Endothelial cell of umbilical vein (primary cell): ENCODE data around the gene BRAP.

Experiments
- CTCF ChIP-seq, 2 donors: IDR thresholded peaks; 1 replicate in 1 of 2; 2 replicates in 1 of 2; pipeline ENCODE4 v1.5.1; 2011; ENCODE audit warnings: low read length in 2 of 2, mild to moderate bottlenecking in 2 of 2, moderate library complexity in 2 of 2, control low read depth in 1 of 2, inconsistent platforms in 1 of 2, low read depth in 1 of 2; ENCODE audit not compliant: insufficient read depth in 1 of 2; ENCODE audit errors: extremely low read depth in 1 of 2
- EZH2 ChIP-seq: IDR thresholded peaks from 2 replicates; pipeline ENCODE4 v1.6.1; 2012; ENCODE audit warnings: borderline replicate concordance, low read depth, mild to moderate bottlenecking, moderate library complexity, low read length, inconsistent platforms; ENCODE audit not compliant: severe bottlenecking
- GATA2 ChIP-seq: IDR thresholded peaks from 2 replicates; pipeline ENCODE4 v1.7.0; 2011; ENCODE audit warnings: low read depth, mild to moderate bottlenecking, moderate library complexity, mixed read lengths, low read length; ENCODE audit not compliant: insufficient read length, insufficient read depth
- JUN ChIP-seq: IDR thresholded peaks from 2 replicates; pipeline ENCODE4 v1.6.1; 2011; ENCODE audit warnings: borderline replicate concordance, low read depth; ENCODE audit not compliant: insufficient read length, insufficient read depth
- MYC ChIP-seq: IDR thresholded peaks from one replicate; pipeline ENCODE4 v1.6.1; 2011; ENCODE audit warnings: mild to moderate bottlenecking, low read depth, low read length
- POLR2A ChIP-seq: IDR thresholded peaks from 2 replicates; pipeline ENCODE4 v1.6.1; 2012; ENCODE audit warnings: low read depth, mild to moderate bottlenecking, control low read depth, low read length
- POLR2AphosphoS5 ChIP-seq: IDR thresholded peaks from 2 replicates; pipeline ENCODE4 v1.6.1; 2012; ENCODE audit warnings: low read depth, mild to moderate bottlenecking, control low read depth, low read length, moderate library complexity; ENCODE audit not compliant: insufficient read depth
- TF ChIP-seq, protein P1 (sequence below): IDR thresholded peaks from 2 replicates; pipeline ENCODE4 v1.6.1; 2011; ENCODE audit not compliant: insufficient read depth, insufficient read length

DNA sequence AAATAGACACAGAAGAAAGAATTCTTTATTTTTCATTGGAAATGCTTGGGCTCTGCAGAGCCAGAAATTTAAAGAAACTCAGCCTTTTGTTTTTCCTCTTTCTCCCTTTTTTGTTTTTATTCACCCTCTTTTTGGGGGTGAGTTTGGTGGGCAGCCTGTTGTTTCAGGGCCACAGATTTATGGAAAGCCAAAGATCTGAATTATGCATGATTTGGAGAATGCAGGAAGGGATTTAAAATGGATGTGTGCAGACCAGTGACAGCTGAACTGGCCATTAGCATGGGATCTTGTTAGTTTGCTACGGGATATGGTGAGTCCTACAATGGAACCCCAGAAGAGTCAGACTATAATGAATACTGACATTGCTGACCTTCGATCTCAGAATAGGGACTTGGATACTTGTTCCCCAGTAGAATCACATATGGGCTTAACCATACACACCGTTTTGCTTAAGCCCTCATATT, 79.0 kb downstream of the BRAP start:
- TF ChIP-seq CTCF (IDR thresholded peaks at IDR 0.05; ENCODE audit: extremely low read depth in 1 of 2, insufficient read depth in 1 of 2, low read depth in 1 of 2, low read length in 2 of 2): no peak
- no peak for TF ChIP-seq MYC
- no peak for TF ChIP-seq POLR2A
- TF ChIP-seq EZH2: no peak
- no peak for TF ChIP-seq POLR2AphosphoS5
- TF ChIP-seq GATA2: no peak
- TF ChIP-seq JUN: no peak
- TF ChIP-seq, protein P1, sequence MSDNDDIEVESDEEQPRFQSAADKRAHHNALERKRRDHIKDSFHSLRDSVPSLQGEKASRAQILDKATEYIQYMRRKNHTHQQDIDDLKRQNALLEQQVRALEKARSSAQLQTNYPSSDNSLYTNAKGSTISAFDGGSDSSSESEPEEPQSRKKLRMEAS: no peak
